Amygdala (tissue), 56 donors: Measurements from ENCODE around the gene SMIM11.
"Not testable (repeated sequence)": the region's sequence is repeated elsewhere in the genome, so short reads cannot be mapped to it uniquely, and the experiment has no call there.

Experiments
- DNase-seq, 56 donors: peaks; one replicate each; lab custom pipeline; 2025; lab: John Stamatoyannopoulos, UW

The SMIM11 gene

GRCh38 chr21:34374940-34375618, at the start of gene SMIM11:
SMIM11 (plus strand) TSS chr21:34375507; CDS start chr21:34379505, 3,998 bp downstream.
- DNase-seq: not testable (repeated sequence)

GRCh38 chr21:34330055-34330454, 45.3 kb upstream of the SMIM11 start:
- no peak for DNase-seq

GRCh38 chr21:34331726-34332125, 43.6 kb upstream of the SMIM11 start:
- DNase-seq: no peak

- DNase-seq: no peak
These were observed 43.0 kb upstream of the SMIM11 start for GRCh38 chr21:34332347-34332746.

- peak in 2 of 56 donors; percentile 5 to 13 for DNase-seq
These were observed 42.1 kb upstream of the SMIM11 start for GRCh38 chr21:34333121-34333739.

- peak in 3 of 56 donors; percentile 28 to 50 (median 39) for DNase-seq
These were observed 40.0 kb upstream of the SMIM11 start for GRCh38 chr21:34335316-34335715.

GRCh38 chr21:34336245-34336644, 39.1 kb upstream of the SMIM11 start:
- no peak for DNase-seq

- no peak for DNase-seq
These were observed 38.4 kb upstream of the SMIM11 start for GRCh38 chr21:34336756-34337391.

- DNase-seq: no peak
These were observed 37.6 kb upstream of the SMIM11 start for GRCh38 chr21:34337741-34338140.

- DNase-seq: no peak
These were observed 37.1 kb upstream of the SMIM11 start for GRCh38 chr21:34338226-34338625.

- DNase-seq: no peak
These were observed 35.2 kb upstream of the SMIM11 start for GRCh38 chr21:34340061-34340460.

- DNase-seq: no peak
These were observed 32.8 kb upstream of the SMIM11 start for GRCh38 chr21:34342476-34342875.

GRCh38 chr21:34343347-34343746, 32.0 kb upstream of the SMIM11 start:
- DNase-seq: no peak

- peak in 33 of 56 donors; percentile 6 to 71 (median 36) for DNase-seq
These were observed 31.4 kb upstream of the SMIM11 start for GRCh38 chr21:34343838-34344381.

- DNase-seq: no peak
These were observed 30.7 kb upstream of the SMIM11 start for GRCh38 chr21:34344584-34344983.

- no peak for DNase-seq
These were observed 30.0 kb upstream of the SMIM11 start for GRCh38 chr21:34345091-34345871.

GRCh38 chr21:34345892-34346291, 29.4 kb upstream of the SMIM11 start:
- DNase-seq: peak in 1 of 56 donors; percentile 5

- no peak for DNase-seq
These were observed 26.3 kb upstream of the SMIM11 start for GRCh38 chr21:34348890-34349519.

GRCh38 chr21:34351786-34352241, 23.5 kb upstream of the SMIM11 start:
- DNase-seq: peak in 37 of 56 donors; percentile 7 to 75 (median 27)

- DNase-seq: no peak
These were observed 22.8 kb upstream of the SMIM11 start for GRCh38 chr21:34352556-34352955.
